CD4-positive, alpha-beta T cell treated with Interferon gamma for 1 hour (primary cell): ENCODE measurements around the gene CRISP1.
"Not testable (repeated sequence)": the region's sequence is repeated elsewhere in the genome, so short reads cannot be mapped to it uniquely, and the experiment has no call there.

ENCODE experiments used
- DNase-seq: peaks from one replicate; pipeline ENCODE4 v3.0.0-alpha.2; 2020

CRISP1 gene

DNA sequence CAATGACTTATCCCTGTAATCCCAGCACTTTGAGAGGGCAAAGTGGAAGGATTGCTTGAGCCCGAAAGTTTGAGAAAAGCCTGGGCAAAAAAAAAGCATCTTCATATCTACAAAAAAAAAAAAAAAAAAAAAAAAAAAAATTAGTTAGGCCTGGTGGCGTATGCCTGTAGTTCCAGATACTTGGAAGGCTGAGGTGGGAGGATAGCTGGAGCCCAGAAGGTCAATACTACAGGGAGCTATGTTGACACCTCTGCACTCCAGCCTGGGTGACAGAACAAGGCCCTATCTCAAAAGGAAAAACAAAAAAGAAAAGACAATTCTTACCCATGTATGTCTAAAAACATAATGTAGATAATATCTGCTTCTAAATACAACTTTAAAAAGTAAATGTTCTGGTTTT, 27.2 kb downstream of the CRISP1 start:
- no peak for DNase-seq

DNA sequence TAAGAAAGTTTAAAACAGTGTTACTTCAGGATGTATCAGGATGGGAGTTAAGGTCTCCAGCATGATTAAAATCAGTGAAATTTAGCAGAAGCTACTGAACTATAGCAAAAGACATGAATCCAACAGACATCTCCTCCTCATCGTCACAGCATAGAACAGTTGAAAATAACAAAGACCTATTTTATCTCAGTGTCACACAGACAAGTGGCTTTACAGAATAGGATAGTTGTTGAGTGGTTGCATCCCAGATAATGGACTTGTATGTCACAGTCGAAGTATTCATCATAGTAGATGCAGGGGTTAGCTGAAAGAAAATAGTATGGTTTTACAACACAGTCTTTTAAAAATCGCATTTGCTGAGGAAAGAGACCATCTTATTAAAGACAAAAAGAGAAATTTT, 31.2 kb downstream of the CRISP1 start:
- DNase-seq = no peak

DNA sequence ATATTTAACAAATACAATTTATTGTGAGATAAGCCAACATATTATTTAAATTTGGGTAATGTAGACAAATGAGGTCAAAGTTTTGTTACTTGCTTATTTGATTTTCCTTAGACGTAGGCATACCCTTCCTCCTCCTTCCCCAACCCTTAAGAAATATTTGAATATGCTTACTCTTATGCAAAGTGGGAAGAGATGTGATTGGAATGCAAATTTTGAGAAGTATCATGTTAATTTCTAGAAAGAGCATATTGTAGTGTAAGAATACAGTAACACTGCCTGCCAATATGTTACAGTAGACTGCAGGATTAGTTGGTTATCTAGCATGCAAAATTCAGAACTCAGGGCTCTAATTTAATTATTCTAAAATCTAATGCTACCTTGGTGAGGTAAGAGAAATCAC, 32.9 kb downstream of the CRISP1 start:
- no peak for DNase-seq

DNA sequence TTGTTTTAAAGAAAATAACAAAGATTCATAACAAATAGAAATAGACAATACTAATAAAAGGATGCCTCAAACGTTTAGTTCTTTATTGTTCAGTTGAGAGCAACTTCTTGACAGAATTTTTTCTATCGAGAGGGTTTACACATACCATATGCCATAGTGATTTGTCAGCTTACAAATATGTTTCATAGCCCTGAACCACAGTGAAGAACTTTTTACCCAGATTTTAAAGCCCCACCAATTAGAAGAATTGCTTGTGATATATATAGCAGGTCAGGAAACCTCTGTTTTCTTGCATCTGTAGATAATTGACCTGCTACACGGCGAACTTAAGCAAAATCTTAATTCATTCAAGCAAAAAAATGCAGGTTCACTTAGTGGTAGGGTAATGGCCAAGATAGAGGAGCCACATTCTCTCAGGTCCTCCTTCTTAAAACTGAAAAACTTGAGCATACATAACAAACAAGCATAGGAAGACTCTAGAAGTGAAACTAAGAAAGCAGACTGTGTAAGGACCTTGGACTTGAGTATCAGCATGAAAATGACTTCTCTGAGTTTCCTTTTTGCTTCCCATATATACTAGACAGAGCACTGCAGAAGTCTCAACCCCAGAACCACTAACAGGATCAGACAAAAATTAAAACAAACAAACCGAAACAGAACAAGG, 39.5 kb downstream of the CRISP1 start:
- no peak for DNase-seq

DNA sequence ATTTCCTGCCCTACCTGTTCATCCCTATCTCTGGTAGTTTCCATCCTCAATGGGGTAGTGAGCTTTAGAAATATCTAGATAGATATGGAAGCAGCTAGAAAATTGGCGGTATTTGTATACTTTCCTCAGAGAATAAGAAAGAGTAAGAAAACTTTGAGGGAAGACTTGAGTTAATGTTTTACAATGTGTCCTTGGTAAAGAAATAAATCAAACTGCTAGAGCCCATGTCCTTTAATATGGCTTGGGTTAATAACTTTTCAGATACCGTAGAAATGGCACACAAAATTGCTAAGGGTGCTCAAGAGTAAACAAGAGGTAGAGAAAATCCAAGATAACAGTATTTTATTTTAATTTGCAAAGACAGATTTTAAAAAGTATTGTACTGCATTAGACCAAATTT, 51.2 kb downstream of the CRISP1 start:
- DNase-seq = no peak

DNA sequence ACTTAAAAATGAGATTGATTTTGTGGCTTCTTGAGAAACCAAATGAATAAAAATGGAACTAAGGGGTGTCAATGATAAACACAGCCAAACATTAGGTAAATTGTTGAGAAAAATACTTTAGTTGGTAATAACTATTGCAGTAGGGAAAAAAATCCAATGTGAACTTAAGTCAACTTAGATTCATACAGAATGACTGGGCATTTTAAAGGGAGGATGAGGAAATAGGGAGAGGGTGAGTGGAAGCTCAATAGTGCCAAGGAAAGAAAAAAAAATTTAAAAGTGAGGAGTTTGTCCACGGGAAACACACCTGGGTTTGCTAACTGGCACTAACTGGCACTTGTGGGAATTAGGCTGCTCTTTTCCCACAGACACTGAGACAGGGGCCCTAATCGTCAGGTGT, 53.1 kb downstream of the CRISP1 start:
- DNase-seq = no peak

DNA sequence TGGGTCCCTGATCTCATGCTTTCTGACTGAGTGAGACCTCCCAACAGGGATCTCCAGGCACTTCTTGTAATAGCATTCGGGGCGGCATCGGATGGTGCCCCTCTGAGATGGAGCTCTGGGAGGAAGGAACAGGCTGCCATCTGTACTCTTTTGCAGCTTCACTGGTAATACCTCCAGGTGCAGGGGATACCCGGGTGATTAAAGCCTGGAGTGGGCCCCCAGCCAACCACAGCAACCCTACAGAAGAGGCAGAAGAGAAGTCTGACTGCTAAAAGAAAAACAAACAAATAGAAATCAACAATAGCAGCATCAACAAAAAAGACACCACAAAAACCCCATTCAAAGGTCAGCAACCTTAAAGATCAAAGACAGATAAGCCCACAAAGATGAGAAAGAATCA, 60.2 kb downstream of the CRISP1 start:
- DNase-seq = no peak

DNA sequence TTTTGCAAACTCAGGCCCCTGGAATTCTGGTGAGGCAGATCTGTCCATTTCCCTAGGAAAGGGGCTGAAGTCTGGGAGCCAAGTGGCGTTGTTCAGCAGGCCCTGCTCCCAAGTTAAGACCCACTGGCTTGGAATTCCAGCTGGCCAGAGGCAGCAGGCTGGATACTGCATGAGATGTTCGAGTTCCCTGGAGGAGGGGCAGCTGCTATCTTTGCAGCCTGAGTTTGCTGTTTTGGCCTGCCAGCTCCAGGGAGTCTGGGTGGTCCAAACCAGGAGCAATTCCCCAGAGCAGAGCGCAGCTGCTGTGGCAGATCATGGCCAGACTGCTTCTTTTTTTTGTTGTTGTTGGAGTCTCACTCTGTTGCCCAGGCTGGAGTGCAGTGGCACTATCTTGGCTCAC, 61.1 kb downstream of the CRISP1 start:
- no peak for DNase-seq

DNA sequence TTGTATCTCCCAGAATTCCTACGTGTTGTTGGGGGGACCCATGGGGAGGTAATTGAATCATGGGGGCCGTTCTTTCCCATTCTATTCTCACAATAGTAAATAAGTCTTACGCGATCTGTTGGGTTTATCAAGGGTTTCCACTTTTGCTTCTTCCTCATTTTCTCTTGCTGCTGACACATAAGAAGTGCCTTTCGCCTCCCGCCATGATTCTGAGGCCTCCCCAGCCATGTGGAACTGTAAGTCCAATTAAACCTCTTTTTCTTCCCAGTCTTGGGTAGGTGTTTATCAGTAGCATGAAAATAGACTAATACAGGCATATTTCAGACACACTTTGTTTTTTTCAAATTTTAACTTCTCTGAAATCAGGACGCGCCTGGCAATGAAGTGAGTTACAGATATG, 64.8 kb downstream of the CRISP1 start:
- DNase-seq = no peak

DNA sequence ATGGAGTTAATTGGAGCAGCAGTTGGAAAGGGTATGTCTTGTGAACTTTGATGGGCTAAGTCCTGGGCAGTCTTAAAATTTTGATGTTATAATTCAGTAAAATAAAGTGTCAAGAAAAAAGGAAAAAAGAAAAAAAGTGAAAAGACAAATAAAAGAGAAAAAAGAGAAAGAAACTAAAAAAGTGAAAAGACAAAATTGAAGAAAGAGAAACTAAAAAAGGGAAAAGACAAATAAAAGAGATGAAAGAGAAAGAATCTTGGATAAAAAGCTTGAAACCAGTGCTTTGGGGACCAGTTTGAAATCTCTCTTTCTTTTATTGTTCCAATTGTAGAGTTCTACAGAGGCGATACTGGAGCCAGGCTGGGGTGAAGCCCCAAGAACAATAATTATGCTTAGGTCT, 67.2 kb downstream of the CRISP1 start:
- DNase-seq = no peak

DNA sequence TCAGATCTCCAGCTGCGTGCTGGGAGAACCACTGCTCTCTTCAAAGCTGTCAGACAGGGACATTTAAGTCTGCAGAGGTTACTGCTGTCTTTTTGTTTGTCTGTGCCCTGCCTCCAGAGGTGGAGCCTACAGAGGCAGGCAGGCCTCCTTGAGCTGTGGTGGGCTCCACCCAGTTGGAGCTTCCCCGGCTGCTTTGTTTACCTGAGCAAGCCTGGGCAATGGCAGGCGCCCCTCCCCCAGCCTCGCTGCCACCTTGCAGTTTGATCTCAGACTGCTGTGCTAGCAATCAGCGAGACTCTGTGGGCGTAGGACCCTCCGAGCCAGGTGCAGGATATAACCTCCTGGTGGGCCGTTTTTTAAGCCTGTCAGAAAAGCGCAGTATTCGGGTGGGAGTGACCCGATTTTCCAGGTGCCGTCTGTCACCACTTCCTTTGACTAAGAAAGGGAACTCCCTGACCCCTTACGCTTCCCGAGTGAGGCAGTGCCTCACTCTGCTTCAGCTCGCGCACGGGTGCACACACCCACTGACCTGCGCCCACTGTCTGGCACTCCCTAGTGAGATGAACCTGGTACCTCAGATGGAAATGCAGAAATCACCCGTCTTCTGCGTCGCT, 69.4 kb downstream of the CRISP1 start:
- DNase-seq = not testable (repeated sequence)

DNA sequence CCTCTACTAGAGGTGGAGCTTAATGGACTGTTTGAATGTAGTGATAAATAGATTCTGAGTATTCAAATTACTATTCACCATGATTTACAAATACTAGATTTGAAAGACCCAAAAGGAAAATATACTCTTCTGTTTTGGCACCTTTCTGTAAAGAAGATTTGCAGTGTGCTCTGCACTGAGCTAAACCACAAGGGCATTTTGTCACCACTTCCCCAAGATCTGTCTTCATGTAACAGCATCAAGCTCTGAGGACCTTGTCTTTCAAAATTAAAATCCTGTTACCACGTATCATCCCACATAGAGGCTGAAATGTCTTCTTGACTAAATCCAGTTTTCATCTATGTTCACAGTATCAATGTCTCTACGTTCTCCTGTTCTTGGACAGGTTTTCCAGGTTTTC, 76.0 kb downstream of the CRISP1 start:
- DNase-seq = no peak

DNA sequence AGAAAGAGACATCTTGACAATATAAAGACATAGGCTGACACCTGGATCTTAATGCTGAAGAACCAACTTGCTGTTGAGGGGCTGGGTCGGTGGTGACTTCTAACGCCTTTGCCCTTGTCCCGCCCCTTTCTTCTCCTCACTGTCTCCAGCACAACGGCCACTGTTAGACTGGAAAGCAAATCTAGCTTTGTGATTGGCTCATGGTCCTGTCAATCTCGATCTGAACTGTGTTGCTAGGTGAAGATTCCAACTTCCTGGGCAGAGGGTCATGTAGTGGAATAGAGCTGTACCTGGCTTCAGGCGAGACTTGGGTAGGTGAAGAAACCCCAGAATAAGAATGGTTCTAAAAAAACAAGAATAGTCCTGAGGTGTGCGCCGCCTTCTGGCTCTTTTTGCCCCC, 79.2 kb downstream of the CRISP1 start, which contains the start of gene PGK2:
PGK2 (minus strand) TSS at position 110 of the 400 bp plus-strand sequence; CDS start at position 12, 98 bp downstream.
- no peak for DNase-seq

DNA sequence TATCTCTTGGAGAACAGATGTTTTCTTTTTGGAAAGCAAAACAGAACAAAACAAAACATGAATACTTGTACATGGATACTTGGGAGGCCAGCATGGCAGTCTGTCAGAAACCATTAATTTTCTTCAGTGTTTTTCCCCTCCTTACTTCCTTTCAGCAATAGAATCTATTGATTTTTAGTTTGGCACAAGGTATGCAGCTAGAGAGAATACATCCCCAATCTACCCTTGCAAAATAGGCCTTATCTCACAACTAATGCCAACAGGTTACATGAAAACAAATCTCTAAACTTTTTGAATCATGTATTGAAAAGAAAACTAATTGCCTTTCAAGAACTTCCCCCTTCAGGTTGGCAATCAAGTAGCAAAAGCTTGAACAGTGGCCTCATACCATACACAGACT, 82.1 kb downstream of the CRISP1 start:
- DNase-seq = no peak
